T1000 (cell line): ENCODE results near the gene ACE.

Experiments
- DNase-seq: peaks from one replicate; lab custom pipeline; 2025; ENCODE audit warnings: mixed read lengths; lab: John Stamatoyannopoulos, UW

The ACE gene

DNA sequence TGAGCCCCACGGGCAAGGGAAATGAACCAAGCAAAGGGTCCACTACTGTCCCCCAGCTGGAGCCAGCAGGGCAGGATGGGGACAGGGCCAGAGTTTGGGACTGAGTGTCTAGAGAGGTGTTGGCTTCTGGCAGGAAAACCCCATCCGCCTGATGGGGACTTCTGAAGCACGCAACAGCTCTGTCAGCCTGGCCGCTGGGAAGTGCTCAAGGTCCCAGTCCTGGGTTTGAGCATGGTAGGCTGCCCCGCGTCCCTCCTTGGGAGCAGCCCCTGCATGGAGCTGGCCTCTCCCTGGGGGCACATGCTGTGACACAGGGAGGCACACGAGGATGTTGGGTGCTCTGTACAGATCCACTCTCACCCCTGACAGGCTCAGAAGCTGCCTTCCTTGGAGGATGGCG is 14.6 kb downstream of the ACE start:
- DNase-seq = no peak

DNA sequence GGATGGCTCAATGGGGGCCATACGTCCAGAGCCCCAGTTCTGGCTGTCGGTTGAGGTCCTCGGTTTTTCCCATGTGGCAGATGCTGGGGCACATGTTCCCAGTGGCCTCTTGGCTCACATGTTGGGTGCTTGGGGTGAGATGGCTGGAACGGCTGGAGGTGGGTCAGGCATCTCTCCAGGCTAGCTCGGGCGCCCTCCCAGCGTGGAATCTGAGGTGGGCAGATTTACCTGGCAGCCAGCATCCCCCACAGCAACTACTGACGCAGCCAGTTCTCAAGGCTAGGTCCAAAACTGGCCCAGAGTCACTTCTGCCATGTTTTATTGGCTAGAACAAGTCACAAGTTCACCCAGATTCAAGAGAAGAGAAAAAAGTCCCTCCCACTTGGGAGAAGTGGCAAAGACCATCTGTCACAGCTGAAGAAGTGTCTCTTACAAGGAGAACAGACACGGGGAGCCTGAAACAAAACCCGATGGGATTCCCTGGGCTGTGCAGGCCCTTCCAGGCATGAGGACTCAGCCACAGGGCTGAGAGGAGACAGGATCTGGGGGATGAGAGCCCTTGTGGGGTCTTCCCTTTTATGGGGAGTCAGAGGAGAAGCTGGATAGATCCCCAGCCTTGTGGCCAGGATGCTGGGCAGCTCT is 15.2 kb downstream of the ACE start:
- DNase-seq = no peak

DNA sequence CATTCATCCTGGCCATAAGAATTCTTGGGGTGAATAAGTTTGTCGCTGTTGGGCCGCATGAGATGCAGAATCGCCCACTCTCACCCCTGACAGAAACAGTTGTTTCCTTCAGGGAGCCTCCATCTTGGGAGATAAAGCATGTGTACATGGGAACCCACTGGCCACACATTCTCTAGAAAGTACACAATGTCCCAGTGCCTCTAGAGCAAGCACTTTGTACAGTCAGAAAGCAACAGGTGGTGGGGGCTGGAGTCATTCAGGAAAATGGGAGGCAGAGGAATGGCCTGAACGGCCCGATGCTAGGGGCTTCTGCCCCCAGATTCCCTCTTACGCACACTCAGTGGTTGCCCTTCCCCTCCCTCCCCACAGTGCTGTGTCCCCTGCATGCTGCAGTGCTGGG is 16.1 kb downstream of the ACE start:
- DNase-seq = no peak

DNA sequence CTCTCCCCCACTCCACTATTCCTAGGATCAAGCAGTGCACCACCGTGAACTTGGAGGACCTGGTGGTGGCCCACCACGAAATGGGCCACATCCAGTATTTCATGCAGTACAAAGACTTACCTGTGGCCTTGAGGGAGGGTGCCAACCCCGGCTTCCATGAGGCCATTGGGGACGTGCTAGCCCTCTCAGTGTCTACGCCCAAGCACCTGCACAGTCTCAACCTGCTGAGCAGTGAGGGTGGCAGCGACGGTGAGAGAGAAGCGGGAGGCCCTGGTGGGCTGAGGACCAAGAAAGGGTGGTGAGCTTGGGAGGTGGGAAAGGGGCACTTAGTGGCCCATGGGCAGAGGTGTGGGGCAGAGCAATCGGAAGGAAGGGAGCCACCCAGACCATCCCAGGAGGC is 16.6 kb downstream of the ACE start:
- DNase-seq = no peak

- DNase-seq = no peak
Measured at GRCh38 chr17:63494300-63494928, 17.6 kb downstream of the ACE start.

GRCh38 chr17:63495491-63495890 is 18.6 kb downstream of the ACE start:
- no peak for DNase-seq

GRCh38 chr17:63496177-63496576 is 19.3 kb downstream of the ACE start:
- no peak for DNase-seq

DNA sequence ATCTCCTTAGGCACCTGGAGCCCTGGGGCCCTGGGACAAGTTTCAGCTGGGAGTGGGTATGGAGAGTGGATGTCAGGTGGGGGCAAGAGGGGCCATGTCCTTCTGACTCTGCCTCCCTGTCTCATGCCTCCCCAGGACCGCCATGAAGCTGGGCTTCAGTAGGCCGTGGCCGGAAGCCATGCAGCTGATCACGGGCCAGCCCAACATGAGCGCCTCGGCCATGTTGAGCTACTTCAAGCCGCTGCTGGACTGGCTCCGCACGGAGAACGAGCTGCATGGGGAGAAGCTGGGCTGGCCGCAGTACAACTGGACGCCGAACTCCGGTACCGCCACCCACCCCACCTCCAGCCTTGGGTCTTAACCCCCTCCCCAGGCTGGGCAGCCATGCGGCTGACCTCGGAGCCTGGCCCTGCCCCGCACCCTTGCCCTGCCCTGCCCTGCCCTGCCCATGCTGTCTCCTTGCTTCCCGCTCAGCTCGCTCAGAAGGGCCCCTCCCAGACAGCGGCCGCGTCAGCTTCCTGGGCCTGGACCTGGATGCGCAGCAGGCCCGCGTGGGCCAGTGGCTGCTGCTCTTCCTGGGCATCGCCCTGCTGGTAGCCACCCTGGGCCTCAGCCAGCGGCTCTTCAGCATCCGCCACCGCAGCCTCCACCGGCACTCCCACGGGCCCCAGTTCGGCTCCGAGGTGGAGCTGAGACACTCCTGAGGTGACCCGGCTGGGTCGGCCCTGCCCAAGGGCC is 20.0 kb downstream of the ACE start:
- DNase-seq = no peak

DNA sequence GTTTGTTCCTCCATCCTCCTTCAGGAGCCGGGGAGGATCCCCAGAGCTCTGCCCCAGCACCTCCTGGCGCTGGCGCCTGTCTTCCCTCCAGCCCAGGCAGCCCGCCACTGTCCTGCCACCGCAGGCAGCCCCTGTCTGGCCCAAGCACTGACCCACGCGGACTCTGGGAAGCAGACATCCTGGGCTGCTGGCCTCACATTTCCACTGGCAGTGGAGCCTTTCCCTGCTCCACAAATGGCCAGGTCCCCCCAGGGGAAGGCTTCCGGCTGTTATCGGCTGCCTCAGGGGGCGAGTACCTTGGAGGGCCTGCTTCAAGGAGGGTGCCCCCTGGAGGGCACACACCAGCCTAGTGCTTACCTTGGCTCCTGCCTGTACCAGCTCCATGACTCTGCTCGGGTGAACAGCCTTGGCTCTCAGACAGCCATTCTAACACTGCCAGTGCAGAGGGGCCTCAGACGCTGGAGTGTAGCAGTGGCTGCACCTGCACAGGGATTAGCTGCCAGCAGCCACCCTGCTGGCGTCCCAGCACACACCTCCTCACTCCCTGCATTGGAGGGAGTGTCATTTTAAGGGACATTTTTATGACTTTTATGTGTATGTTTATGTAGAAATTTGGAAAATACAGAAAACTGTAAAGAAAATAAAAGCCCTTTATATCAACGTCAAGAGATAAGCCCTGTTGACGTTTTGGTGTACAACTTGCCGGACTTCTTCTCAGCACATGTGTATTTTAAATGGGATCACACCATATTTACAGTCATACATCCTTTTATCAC is 21.0 kb downstream of the ACE start:
- DNase-seq = no peak

DNA sequence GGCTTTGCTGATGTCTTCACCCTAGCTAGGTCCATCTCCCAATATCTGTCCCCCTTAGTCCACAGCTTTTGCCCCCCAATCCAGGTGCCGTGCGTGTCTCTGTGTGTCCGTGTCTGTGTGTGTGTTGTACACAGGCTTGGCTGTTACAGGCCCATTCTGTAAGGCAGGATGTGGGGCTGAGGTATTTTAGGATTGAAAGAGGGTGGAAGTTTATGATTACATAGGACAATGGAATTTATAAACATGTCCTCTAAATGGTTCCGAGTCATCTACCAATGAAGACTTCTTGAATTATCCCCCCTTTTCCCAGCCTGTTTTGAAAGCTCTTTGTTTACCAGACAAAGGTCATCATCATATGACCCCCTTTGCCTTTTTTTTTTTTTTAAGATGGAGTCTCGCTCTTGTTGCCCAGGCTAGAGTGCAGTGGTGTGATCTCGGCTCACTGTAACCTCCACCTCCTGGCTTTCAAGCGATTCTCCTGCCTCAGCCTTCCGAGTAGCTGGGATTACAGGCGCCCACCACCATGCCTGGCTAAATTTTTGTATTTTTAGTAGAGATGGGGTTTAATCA is 21.9 kb downstream of the ACE start:
- no peak for DNase-seq

DNA sequence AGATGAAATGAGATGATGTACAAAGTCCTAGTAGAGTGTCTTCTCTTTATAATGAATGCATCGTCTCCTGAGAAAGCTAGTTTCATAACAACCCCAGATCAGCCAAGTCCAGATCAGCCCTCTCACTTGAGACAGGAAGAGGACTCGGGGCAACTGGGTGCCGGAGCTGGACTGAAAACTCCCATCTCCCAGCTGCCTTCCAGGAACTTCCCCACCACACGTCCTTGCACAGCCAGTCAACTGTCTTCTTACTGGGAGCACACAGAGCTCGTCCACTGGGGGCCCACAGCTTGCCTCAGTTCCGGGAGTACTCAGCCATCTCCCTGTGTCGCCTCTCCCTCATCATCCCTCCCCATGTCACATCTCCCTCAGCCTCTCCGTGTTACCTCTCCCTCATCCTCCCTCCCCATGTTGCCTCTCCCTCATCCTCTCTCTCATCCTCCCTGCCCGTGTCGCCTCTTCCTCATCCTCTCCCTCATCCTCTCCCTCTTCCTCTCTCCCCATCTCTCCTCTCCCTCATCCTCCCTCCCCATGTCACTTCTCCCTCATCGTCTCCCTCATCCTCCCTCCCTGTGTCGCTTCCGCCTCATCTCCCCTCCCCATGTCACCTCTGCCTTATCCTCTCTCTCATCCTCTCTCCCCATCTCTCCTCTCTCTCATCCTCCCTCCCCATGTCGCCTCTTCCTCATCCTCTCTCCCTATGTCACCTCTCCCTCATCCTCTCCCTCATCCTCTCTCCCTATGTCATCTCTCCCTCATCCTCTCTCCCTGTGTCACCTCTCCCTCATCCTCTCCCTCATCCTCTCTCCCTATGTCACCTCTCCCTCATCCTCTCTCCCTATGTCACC is 23.9 kb downstream of the ACE start:
- no peak for DNase-seq

DNA sequence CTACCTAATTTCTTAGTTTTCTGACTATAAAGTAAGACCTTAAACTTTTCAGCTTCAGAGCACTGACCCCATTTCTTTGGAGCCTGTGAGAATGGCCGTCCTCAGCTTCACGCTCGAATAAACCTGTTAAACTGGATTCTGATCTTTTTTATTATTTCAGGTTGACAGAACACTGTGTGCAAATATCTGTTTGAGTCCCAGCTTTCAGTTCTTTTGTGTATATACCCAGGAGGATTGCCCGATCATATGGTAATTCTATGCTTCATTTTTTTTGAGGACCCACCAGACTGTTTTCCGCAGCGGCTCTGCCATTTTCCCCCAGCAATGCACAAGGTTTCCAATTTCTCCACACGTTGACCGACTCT is 26.5 kb downstream of the ACE start:
- DNase-seq = no peak

DNA sequence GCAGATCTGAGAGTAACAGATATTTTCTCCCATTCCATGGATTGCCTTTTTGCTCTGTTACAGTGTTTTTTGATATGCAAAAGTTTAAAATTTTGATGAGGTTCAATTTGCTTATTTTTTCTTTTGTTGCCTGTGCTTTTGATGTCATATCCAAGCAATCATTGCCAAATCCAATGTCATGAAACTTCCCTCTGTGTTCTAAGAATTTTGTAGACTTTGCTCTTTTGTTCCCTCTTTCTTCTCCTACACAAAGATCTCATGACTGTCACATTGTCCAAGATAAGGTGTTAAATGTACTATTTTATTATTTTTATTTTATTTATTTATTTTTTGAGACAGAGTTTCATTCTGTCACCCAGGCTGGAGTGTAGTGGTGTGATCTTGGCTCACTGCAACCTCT is 27.4 kb downstream of the ACE start:
- no peak for DNase-seq

- no peak for DNase-seq
Measured at GRCh38 chr17:63505341-63505740, 28.5 kb downstream of the ACE start.

- DNase-seq = no peak
Measured at GRCh38 chr17:63506627-63507026, 29.8 kb downstream of the ACE start.

GRCh38 chr17:63511331-63511730 is 34.5 kb downstream of the ACE start:
- DNase-seq = no peak

GRCh38 chr17:63512388-63512787 is 35.5 kb downstream of the ACE start:
- DNase-seq = no peak

DNA sequence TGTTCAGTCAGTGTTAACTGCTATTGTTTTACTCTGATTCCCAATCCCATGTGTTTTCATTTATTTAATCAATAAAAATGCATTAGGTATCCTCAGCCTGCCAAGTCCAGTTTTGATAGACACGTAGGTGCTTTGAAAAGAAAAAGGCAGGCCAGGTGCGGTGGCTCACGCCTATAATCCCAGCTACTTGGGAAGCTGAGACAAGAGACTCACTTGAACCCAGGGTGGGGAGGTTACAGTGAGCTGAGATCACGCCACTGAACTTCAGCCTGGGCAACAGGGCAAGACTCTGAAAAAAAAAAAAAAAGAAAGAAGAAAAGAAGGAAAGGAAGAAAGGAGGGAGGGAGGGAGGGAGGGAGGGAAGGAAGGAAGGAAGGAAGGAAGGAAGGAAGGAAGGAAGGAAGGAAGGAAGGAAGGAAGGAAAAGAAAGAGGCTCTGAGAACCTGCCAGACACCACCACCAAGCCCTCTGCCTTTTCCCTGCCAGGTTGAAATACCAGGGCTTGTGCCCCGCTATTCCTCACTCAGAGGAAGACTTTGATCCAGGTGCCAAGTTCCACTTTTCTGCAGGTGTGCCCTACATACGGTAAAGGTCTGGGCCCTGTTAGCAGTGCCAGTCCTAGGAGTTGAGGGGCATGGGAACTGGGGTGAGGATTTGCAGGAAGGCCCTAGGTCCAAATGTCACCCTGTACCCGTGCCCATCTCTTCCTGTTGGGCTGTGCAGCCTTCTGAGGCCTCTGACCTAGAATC is 36.2 kb downstream of the ACE start:
- DNase-seq = no peak

GRCh38 chr17:63514477-63514876 is 37.6 kb downstream of the ACE start:
- DNase-seq = no peak

- DNase-seq = no peak
Measured at GRCh38 chr17:63514974-63515373, 38.1 kb downstream of the ACE start.

- DNase-seq = no peak
Measured at GRCh38 chr17:63515426-63515825, 38.6 kb downstream of the ACE start.
